H9 (cell line): Measurements from ENCODE around the gene PRKACA. TPM values are rescaled to one million over a fixed set of nuclear protein-coding genes. Genes with fewer than 3 reads are reported as not detected.

ENCODE experiments used
- DNase-seq: peaks from one replicate; pipeline ENCODE4 v3.0.0-alpha.2; 2017
- H2AFZ ChIP-seq: one replicate; pipeline ENCODE4 v1.6.1; 2013; ENCODE audit warnings: mild to moderate bottlenecking, low read length, control low read depth, moderate library complexity
- H2AK5ac ChIP-seq: 2 replicates; pipeline ENCODE4 v1.6.1; 2013; ENCODE audit warnings: low read length, control low read depth, mixed read lengths; ENCODE audit not compliant: insufficient read length
- H2BK120ac ChIP-seq: one replicate; pipeline ENCODE4 v1.6.1; 2013; ENCODE audit warnings: low read depth, mild to moderate bottlenecking, low read length, control low read depth, inconsistent platforms; ENCODE audit not compliant: poor library complexity, severe bottlenecking
- H2BK12ac ChIP-seq: 2 replicates; pipeline ENCODE4 v1.6.1; 2013; ENCODE audit warnings: low read length, control low read depth, mixed read lengths, low read depth; ENCODE audit not compliant: insufficient read length
- H2BK15ac ChIP-seq: 2 replicates; pipeline ENCODE4 v1.6.1; 2013; ENCODE audit warnings: low read depth, low read length, control low read depth
- H2BK20ac ChIP-seq: one replicate; pipeline ENCODE4 v1.6.1; 2013; ENCODE audit warnings: low read depth, mild to moderate bottlenecking, low read length, control low read depth, inconsistent platforms; ENCODE audit not compliant: poor library complexity, severe bottlenecking
- H2BK5ac ChIP-seq: 2 replicates; pipeline ENCODE4 v1.6.1; 2013; ENCODE audit warnings: low read length, control low read depth, mixed read lengths; ENCODE audit not compliant: insufficient read length
- H3K14ac ChIP-seq: 2 replicates; pipeline ENCODE4 v1.6.1; 2013; ENCODE audit warnings: low read length, control low read depth; ENCODE audit not compliant: insufficient read depth
- H3K18ac ChIP-seq: 2 replicates; pipeline ENCODE4 v1.6.1; 2013; ENCODE audit warnings: low read depth, mild to moderate bottlenecking, mixed read lengths, low read length, control low read depth; ENCODE audit not compliant: insufficient read length
- H3K23ac ChIP-seq: 2 replicates; pipeline ENCODE4 v1.6.1; 2013; ENCODE audit warnings: low read length, control low read depth, mixed read lengths, low read depth; ENCODE audit not compliant: insufficient read length
- H3K23me2 ChIP-seq: 2 replicates; pipeline ENCODE4 v1.6.1; 2013; ENCODE audit warnings: low read depth, mild to moderate bottlenecking, mixed read lengths, low read length, control low read depth; ENCODE audit not compliant: insufficient read length, poor library complexity, severe bottlenecking
- H3K27ac ChIP-seq: 2 replicates; pipeline ENCODE4 v1.5.1; 2013; ENCODE audit warnings: low read length, control low read depth, mixed read lengths, low read depth; ENCODE audit not compliant: insufficient read length
- H3K27me3 ChIP-seq: 2 replicates; pipeline ENCODE4 v1.6.1; 2013; ENCODE audit warnings: low read length, control low read depth, inconsistent platforms; ENCODE audit not compliant: insufficient read depth
- H3K4ac ChIP-seq: 2 replicates; pipeline ENCODE4 v1.6.1; 2013; ENCODE audit warnings: low read depth, mild to moderate bottlenecking, control low read depth, inconsistent platforms, low read length, moderate library complexity
- H3K4me1 ChIP-seq: 2 replicates; pipeline ENCODE4 v1.6.1; 2013; ENCODE audit warnings: low read length, control low read depth, inconsistent platforms; ENCODE audit not compliant: insufficient read depth
- H3K4me2 ChIP-seq: 2 replicates; pipeline ENCODE4 v1.6.1; 2013; ENCODE audit warnings: low read length, control low read depth, mixed read lengths; ENCODE audit not compliant: insufficient read length, insufficient read depth
- H3K56ac ChIP-seq: 2 replicates; pipeline ENCODE4 v1.6.1; 2013; ENCODE audit warnings: low read depth, mild to moderate bottlenecking, mixed read lengths, low read length, control low read depth; ENCODE audit not compliant: insufficient read length
- H3K79me1 ChIP-seq: 2 replicates; pipeline ENCODE4 v1.6.1; 2013; ENCODE audit warnings: low read depth, mild to moderate bottlenecking, moderate library complexity, low read length, control low read depth, inconsistent platforms; ENCODE audit not compliant: insufficient read depth, poor library complexity, severe bottlenecking
- H3K79me2 ChIP-seq: 2 replicates; pipeline ENCODE4 v1.6.1; 2013; ENCODE audit warnings: low read length, control low read depth, inconsistent platforms; ENCODE audit not compliant: insufficient read depth
- H3K9ac ChIP-seq: 2 replicates; pipeline ENCODE4 v1.6.1; 2013; ENCODE audit warnings: low read length, control low read depth, mixed read lengths; ENCODE audit not compliant: insufficient read length; ENCODE audit errors: extremely low read depth
- H3K9me3 ChIP-seq: one replicate; pipeline ENCODE4 v1.6.1; 2013; ENCODE audit warnings: low read depth, low read length, inconsistent platforms; ENCODE audit not compliant: control insufficient read depth
- H3T11ph ChIP-seq: one replicate; pipeline ENCODE4 v1.6.1; 2013; ENCODE audit warnings: mild to moderate bottlenecking, low read length, control low read depth, inconsistent platforms
- H4K20me1 ChIP-seq: one replicate; pipeline ENCODE4 v1.6.1; 2013; ENCODE audit not compliant: control insufficient read depth, insufficient read length, insufficient read depth
- H4K5ac ChIP-seq: 2 replicates; pipeline ENCODE4 v1.6.1; 2013; ENCODE audit warnings: low read depth, mild to moderate bottlenecking, mixed read lengths, low read length, control low read depth; ENCODE audit not compliant: insufficient read length
- H4K8ac ChIP-seq: replicated peaks from 2 replicates; pipeline ENCODE4 v1.6.1; 2013; ENCODE audit warnings: low read length, control low read depth, mixed read lengths, low read depth; ENCODE audit not compliant: insufficient read length
- H4K91ac ChIP-seq: 2 replicates; pipeline ENCODE4 v1.6.1; 2013; ENCODE audit warnings: low read depth, mild to moderate bottlenecking, moderate library complexity, mixed read lengths, low read length, control low read depth; ENCODE audit not compliant: insufficient read length
- H3K27ac Mint-ChIP-seq, 3 experiments: 2 replicates in 2 of 3; 3 replicates in 1 of 3; pipeline ENCODE4 v1.8.0; 2020 to 2021; ENCODE audit warnings: mixed read lengths in 3 of 3, mild to moderate bottlenecking in 1 of 3, moderate library complexity in 1 of 3
- H3K27me3 Mint-ChIP-seq: 2 replicates; pipeline ENCODE4 v1.8.0; 2021; ENCODE audit warnings: low read depth, mild to moderate bottlenecking, moderate library complexity, mixed read lengths
- H3K36me3 Mint-ChIP-seq, 3 experiments: 2 replicates in 2 of 3; 3 replicates in 1 of 3; pipeline ENCODE4 v1.8.0; 2020 to 2021; ENCODE audit warnings: low read depth in 3 of 3, mixed read lengths in 3 of 3; ENCODE audit not compliant: insufficient read depth in 1 of 3
- H3K4me1 Mint-ChIP-seq, 2 experiments: 2 replicates each; pipeline ENCODE4 v1.8.0; 2020; ENCODE audit warnings: mixed read lengths in 2 of 2
- H3K4me3 Mint-ChIP-seq, 2 experiments: 2 replicates in 1 of 2; 3 replicates in 1 of 2; pipeline ENCODE4 v1.8.0; 2020 to 2021; ENCODE audit warnings: mild to moderate bottlenecking in 2 of 2, mixed read lengths in 2 of 2, moderate library complexity in 1 of 2
- H3K9me3 Mint-ChIP-seq, 2 experiments: 2 replicates in 1 of 2; 3 replicates in 1 of 2; pipeline ENCODE4 v1.8.0; 2020; ENCODE audit warnings: mild to moderate bottlenecking in 2 of 2, mixed read lengths in 2 of 2, moderate library complexity in 1 of 2
- WGBS: extraction: QIAGEN DNeasy Blood & Tissue Kit; methylation state at CpG from one replicate; pipeline ENCODE4 v1.1.7; 2013; ENCODE audit warnings: missing lambda C conversion rate, low lambda C conversion rate, mixed read lengths; ENCODE audit not compliant: insufficient read length; ENCODE audit errors: extremely low coverage; 5-methylcytosine and 5-hydroxymethylcytosine counted together
- total RNA-seq: library from RNA; stranded (reverse); gene quantifications from 2 replicates; pipeline ENCODE4 v1.2.1, GENCODE V29; 2021
- TF ChIP-seq, protein P1 (sequence below): fragments of 200-600 bp; sonication (generic); conservative IDR thresholded peaks from 3 replicates; pipeline ENCODE4 v1.8.0; 2021; ENCODE audit warnings: antibody characterized with exemption, mild to moderate bottlenecking

PRKACA gene
- total RNA-seq, 1 experiment from 2014 or later: 51.8 TPM

DNA sequence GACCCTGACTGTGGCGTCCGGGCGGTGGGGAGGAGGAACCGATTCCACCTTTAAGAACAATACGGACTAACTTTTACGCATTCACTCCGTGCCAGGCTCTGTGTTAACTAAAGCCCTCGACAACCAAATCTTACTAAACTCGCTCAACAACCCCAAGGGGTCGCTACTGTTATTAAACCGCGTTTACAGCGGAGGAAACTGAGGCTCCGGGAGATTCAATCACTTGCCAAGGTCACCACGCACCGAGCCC, 28.2 kb downstream of the PRKACA start:
- peaks cover 15 to 36% (median 29%) of the 10 kb centered on the region in 3 experiments; a peak in 6 of 7 replicates for H3K36me3 Mint-ChIP-seq
- H2AFZ ChIP-seq: no peak overlapping the region

More for the DNA sequence above, 28.2 kb downstream of the PRKACA start:
- no peak overlapping the region for H3K14ac ChIP-seq
- no peak overlapping the region for H3K27ac Mint-ChIP-seq
- H3K4me3 Mint-ChIP-seq: peak overlapping the region; percentile 78 to 87
- peak overlapping the region; percentile 40 for H3K4me2 ChIP-seq
- no peak overlapping the region for H3K4ac ChIP-seq
- H3T11ph ChIP-seq: no peak overlapping the region
- H3K79me1 ChIP-seq: no peaks in the 10 kb centered on the region
- H2BK120ac ChIP-seq: no peak overlapping the region
- H2BK12ac ChIP-seq: no peak overlapping the region
- peaks cover 17% of the 10 kb centered on the region for H3K27me3 Mint-ChIP-seq
- H3K18ac ChIP-seq: no peak overlapping the region
- H3K9me3 Mint-ChIP-seq: peaks cover 9 to 10% of the 10 kb centered on the region in 2 experiments
- no peaks in the 10 kb centered on the region for H3K27me3 ChIP-seq
- H2BK15ac ChIP-seq: no peak overlapping the region
- peaks cover 12% of the 10 kb centered on the region in 2 experiments for H3K4me1 Mint-ChIP-seq
- no peaks in the 10 kb centered on the region for H3K4me1 ChIP-seq
- peaks cover 6% of the 10 kb centered on the region for H3K9me3 ChIP-seq
- H2AK5ac ChIP-seq: no peak overlapping the region
- H3K23me2 ChIP-seq: peaks cover 8% of the 10 kb centered on the region
- H2BK5ac ChIP-seq: no peak overlapping the region
- no peak for DNase-seq
- H4K8ac ChIP-seq: no peak overlapping the region
- H3K9ac ChIP-seq: no peak overlapping the region
- TF ChIP-seq, protein P1, sequence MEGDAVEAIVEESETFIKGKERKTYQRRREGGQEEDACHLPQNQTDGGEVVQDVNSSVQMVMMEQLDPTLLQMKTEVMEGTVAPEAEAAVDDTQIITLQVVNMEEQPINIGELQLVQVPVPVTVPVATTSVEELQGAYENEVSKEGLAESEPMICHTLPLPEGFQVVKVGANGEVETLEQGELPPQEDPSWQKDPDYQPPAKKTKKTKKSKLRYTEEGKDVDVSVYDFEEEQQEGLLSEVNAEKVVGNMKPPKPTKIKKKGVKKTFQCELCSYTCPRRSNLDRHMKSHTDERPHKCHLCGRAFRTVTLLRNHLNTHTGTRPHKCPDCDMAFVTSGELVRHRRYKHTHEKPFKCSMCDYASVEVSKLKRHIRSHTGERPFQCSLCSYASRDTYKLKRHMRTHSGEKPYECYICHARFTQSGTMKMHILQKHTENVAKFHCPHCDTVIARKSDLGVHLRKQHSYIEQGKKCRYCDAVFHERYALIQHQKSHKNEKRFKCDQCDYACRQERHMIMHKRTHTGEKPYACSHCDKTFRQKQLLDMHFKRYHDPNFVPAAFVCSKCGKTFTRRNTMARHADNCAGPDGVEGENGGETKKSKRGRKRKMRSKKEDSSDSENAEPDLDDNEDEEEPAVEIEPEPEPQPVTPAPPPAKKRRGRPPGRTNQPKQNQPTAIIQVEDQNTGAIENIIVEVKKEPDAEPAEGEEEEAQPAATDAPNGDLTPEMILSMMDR: peak; percentile 55
- no peak overlapping the region for H4K5ac ChIP-seq
- WGBS: no CpG with 5 or more reads among the region's 16 CpGs
- H3K56ac ChIP-seq: no peak overlapping the region
- H3K27ac ChIP-seq: no peak overlapping the region
- no peak overlapping the region for H2BK20ac ChIP-seq
- no peak overlapping the region for H4K91ac ChIP-seq
- H4K20me1 ChIP-seq: no peaks in the 10 kb centered on the region
- H3K23ac ChIP-seq: no peak overlapping the region
- H3K79me2 ChIP-seq: no peaks in the 10 kb centered on the region
